WTC11 (cell line): ENCODE measurements around the gene ELMO3. TPM values are rescaled to one million over a fixed set of nuclear protein-coding genes. Genes with fewer than 3 reads are reported as not detected.
A peak's percentile ranks its signal among the peaks of the same experiment; 100 is the strongest.

Source experiments
- ATF1 ChIP-seq: sonication (generic); formaldehyde crosslinking; IDR thresholded peaks from 2 replicates; pipeline ENCODE4 v1.8.1; 2023; ENCODE audit warnings: mild to moderate bottlenecking, moderate library complexity, missing genetic modification reagents
- CREB1 ChIP-seq: sonication (generic); formaldehyde crosslinking; IDR thresholded peaks from 2 replicates; pipeline ENCODE4 v1.8.0; 2023; ENCODE audit warnings: mild to moderate bottlenecking, missing genetic modification reagents
- ETV6 ChIP-seq: sonication (generic); formaldehyde crosslinking; IDR thresholded peaks from 2 replicates; pipeline ENCODE4 v1.8.1; 2022; ENCODE audit warnings: mild to moderate bottlenecking, missing genetic modification reagents
- FOXP1 ChIP-seq: sonication (generic); formaldehyde crosslinking; IDR thresholded peaks from 2 replicates; pipeline ENCODE4 v1.8.0; 2022; ENCODE audit warnings: missing genetic modification reagents, mild to moderate bottlenecking, moderate library complexity, borderline replicate concordance
- GABPB1 ChIP-seq: sonication (generic); formaldehyde crosslinking; IDR thresholded peaks from 2 replicates; pipeline ENCODE4 v1.8.1; 2023; ENCODE audit warnings: mild to moderate bottlenecking, missing genetic modification reagents
- GTF2I ChIP-seq: fragments of 250-450 bp; sonication (Bioruptor Pico); conservative IDR thresholded peaks from 2 replicates; pipeline ENCODE4 v1.4.0; 2021; ENCODE audit warnings: mild to moderate bottlenecking
- JAZF1 ChIP-seq: fragments of 250-450 bp; sonication (Bioruptor Pico); IDR thresholded peaks from 2 replicates; pipeline ENCODE4 v1.9.0; 2021; ENCODE audit warnings: moderate library complexity, mild to moderate bottlenecking, inconsistent platforms
- JUN ChIP-seq: sonication (generic); formaldehyde crosslinking; IDR thresholded peaks from 2 replicates; pipeline ENCODE4 v1.8.0; 2023; ENCODE audit warnings: mild to moderate bottlenecking, missing genetic modification reagents
- KAT7 ChIP-seq: sonication (generic); formaldehyde crosslinking; IDR thresholded peaks from 2 replicates; pipeline ENCODE4 v1.8.1; 2023; ENCODE audit warnings: missing genetic modification reagents, mild to moderate bottlenecking, borderline replicate concordance
- NFE2L1 ChIP-seq: sonication (generic); formaldehyde crosslinking; IDR thresholded peaks from 2 replicates; pipeline ENCODE4 v1.8.1; 2023; ENCODE audit warnings: missing genetic modification reagents
- SMAD3 ChIP-seq: sonication (generic); formaldehyde crosslinking; IDR thresholded peaks from 2 replicates; pipeline ENCODE4 v1.8.0; 2022; ENCODE audit warnings: missing genetic modification reagents, mild to moderate bottlenecking, borderline replicate concordance
- SMAD4 ChIP-seq: sonication (generic); formaldehyde crosslinking; IDR thresholded peaks from 2 replicates; pipeline ENCODE4 v1.8.0; 2022; ENCODE audit warnings: mild to moderate bottlenecking, missing genetic modification reagents
- SOX15 ChIP-seq: fragments of 250-450 bp; sonication (Bioruptor Pico); IDR thresholded peaks from 2 replicates; pipeline ENCODE4 v1.9.0; 2021; ENCODE audit warnings: mild to moderate bottlenecking
- ZBTB21 ChIP-seq: sonication (generic); formaldehyde crosslinking; IDR thresholded peaks from 2 replicates; pipeline ENCODE4 v1.8.1; 2023; ENCODE audit warnings: mild to moderate bottlenecking, missing genetic modification reagents, borderline replicate concordance
- ZNF121 ChIP-seq: sonication (generic); formaldehyde crosslinking; IDR thresholded peaks from 2 replicates; pipeline ENCODE4 v1.8.0; 2023; ENCODE audit warnings: missing genetic modification reagents
- ZNF232 ChIP-seq: sonication (generic); formaldehyde crosslinking; IDR thresholded peaks from 2 replicates; pipeline ENCODE4 v1.8.0; 2022; ENCODE audit warnings: mild to moderate bottlenecking, missing genetic modification reagents
- ZNF423 ChIP-seq: fragments of 250-450 bp; sonication (Bioruptor Pico); IDR thresholded peaks from 2 replicates; pipeline ENCODE4 v2.1.2; 2022; ENCODE audit warnings: mild to moderate bottlenecking, moderate library complexity
- total RNA-seq: library from RNA; stranded (reverse); gene quantifications from 3 replicates; pipeline ENCODE4 v1.2.3, GENCODE V29; 2021
- TF ChIP-seq, protein P1 (sequence below): sonication (generic); formaldehyde crosslinking; IDR thresholded peaks from 2 replicates; pipeline ENCODE4 v1.8.1; 2023; ENCODE audit warnings: mild to moderate bottlenecking, missing genetic modification reagents, borderline replicate concordance
- TF ChIP-seq, protein P2 (sequence below): sonication (generic); formaldehyde crosslinking; IDR thresholded peaks from 2 replicates; pipeline ENCODE4 v1.8.1; 2022; ENCODE audit warnings: mild to moderate bottlenecking, moderate library complexity, missing genetic modification reagents
- TF ChIP-seq, protein P3 (sequence below): sonication (generic); formaldehyde crosslinking; IDR thresholded peaks from 2 replicates; pipeline ENCODE4 v1.8.0; 2023; ENCODE audit warnings: missing genetic modification reagents
- TF ChIP-seq, protein P4 (sequence below): sonication (generic); formaldehyde crosslinking; IDR thresholded peaks from 2 replicates; pipeline ENCODE4 v1.8.0; 2022; ENCODE audit warnings: mild to moderate bottlenecking, missing genetic modification reagents
- TF ChIP-seq, protein P5 (sequence below): sonication (generic); formaldehyde crosslinking; IDR thresholded peaks from 2 replicates; pipeline ENCODE4 v1.8.0; 2022; ENCODE audit warnings: missing genetic modification reagents
- TF ChIP-seq, protein P6 (sequence below): sonication (generic); formaldehyde crosslinking; IDR thresholded peaks from 2 replicates; pipeline ENCODE4 v1.8.1; 2022; ENCODE audit warnings: missing genetic modification reagents, borderline replicate concordance
- TF ChIP-seq, protein P7 (sequence below): fragments of 250-450 bp; sonication (Bioruptor Pico); IDR thresholded peaks from 2 replicates; pipeline ENCODE4 v1.9.0; 2021; ENCODE audit warnings: mild to moderate bottlenecking
- TF ChIP-seq, protein P8 (sequence below): sonication (generic); formaldehyde crosslinking; IDR thresholded peaks from 2 replicates; pipeline ENCODE4 v1.8.0; 2022; ENCODE audit warnings: mild to moderate bottlenecking, missing genetic modification reagents

The ELMO3 gene
- total RNA-seq, 1 experiment from 2014 or later = 13.6 TPM

DNA sequence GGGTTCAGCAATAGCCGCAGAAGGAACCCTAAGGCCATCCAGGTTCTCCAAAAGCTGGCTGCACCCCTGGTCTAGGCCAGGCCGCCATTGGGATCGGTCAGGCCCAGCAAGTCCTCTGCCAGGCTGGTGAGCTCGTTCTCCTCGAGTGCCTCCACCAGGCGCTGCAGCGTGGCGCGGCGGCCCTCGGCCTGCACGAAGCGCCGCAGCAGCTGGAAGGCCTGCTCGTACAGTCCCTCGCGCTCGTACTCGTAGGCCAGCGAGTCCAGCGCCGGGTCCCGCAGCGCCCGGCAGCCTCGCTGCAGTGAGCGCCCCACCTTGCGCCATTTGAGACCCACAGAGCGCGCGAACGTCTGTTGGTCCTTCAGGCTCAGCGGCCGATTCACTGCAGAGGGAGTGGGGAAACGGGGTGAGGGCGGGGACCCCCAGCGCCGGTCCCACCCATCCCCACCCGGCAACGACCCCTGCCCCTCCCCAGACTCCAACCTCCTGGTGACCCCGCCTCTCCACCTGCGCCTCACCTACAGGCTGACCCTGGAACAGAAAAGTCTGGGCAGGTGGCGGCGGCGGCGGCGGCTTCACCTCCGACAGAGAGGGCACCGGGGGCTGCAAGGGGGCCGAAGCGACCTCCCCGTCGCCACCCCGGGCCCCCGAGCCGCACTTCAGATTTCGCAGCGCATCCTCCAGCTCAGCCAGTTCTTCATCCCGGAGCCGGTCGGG, 44.2 kb upstream of the ELMO3 start (continued):
- TF ChIP-seq, protein P1, sequence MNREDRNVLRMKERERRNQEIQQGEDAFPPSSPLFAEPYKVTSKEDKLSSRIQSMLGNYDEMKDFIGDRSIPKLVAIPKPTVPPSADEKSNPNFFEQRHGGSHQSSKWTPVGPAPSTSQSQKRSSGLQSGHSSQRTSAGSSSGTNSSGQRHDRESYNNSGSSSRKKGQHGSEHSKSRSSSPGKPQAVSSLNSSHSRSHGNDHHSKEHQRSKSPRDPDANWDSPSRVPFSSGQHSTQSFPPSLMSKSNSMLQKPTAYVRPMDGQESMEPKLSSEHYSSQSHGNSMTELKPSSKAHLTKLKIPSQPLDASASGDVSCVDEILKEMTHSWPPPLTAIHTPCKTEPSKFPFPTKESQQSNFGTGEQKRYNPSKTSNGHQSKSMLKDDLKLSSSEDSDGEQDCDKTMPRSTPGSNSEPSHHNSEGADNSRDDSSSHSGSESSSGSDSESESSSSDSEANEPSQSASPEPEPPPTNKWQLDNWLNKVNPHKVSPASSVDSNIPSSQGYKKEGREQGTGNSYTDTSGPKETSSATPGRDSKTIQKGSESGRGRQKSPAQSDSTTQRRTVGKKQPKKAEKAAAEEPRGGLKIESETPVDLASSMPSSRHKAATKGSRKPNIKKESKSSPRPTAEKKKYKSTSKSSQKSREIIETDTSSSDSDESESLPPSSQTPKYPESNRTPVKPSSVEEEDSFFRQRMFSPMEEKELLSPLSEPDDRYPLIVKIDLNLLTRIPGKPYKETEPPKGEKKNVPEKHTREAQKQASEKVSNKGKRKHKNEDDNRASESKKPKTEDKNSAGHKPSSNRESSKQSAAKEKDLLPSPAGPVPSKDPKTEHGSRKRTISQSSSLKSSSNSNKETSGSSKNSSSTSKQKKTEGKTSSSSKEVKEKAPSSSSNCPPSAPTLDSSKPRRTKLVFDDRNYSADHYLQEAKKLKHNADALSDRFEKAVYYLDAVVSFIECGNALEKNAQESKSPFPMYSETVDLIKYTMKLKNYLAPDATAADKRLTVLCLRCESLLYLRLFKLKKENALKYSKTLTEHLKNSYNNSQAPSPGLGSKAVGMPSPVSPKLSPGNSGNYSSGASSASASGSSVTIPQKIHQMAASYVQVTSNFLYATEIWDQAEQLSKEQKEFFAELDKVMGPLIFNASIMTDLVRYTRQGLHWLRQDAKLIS (CRISPR knock-in tag) = no peak
- TF ChIP-seq CREB1 (CRISPR knock-in tag) = peak; percentile 64; the same call in 1 of the 2 replicates
- no peak for TF ChIP-seq ETV6 (CRISPR knock-in tag)
- TF ChIP-seq ZBTB21 = no peak
- TF ChIP-seq NFE2L1 (CRISPR knock-in tag) = no peak
- TF ChIP-seq, protein P2, sequence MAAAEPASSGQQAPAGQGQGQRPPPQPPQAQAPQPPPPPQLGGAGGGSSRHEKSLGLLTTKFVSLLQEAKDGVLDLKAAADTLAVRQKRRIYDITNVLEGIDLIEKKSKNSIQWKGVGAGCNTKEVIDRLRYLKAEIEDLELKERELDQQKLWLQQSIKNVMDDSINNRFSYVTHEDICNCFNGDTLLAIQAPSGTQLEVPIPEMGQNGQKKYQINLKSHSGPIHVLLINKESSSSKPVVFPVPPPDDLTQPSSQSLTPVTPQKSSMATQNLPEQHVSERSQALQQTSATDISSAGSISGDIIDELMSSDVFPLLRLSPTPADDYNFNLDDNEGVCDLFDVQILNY = no peak
- no peak for TF ChIP-seq ZNF232 (CRISPR knock-in tag)
- TF ChIP-seq, protein P3, sequence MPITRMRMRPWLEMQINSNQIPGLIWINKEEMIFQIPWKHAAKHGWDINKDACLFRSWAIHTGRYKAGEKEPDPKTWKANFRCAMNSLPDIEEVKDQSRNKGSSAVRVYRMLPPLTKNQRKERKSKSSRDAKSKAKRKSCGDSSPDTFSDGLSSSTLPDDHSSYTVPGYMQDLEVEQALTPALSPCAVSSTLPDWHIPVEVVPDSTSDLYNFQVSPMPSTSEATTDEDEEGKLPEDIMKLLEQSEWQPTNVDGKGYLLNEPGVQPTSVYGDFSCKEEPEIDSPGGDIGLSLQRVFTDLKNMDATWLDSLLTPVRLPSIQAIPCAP (CRISPR knock-in tag) = no peak
- peak; percentile 61; the same call in 1 of the 2 replicates for TF ChIP-seq SMAD4 (CRISPR knock-in tag)
- TF ChIP-seq ATF1 = no peak
- peak; percentile 73; the same call in 1 of the 2 replicates for TF ChIP-seq FOXP1
- TF ChIP-seq, protein P4, sequence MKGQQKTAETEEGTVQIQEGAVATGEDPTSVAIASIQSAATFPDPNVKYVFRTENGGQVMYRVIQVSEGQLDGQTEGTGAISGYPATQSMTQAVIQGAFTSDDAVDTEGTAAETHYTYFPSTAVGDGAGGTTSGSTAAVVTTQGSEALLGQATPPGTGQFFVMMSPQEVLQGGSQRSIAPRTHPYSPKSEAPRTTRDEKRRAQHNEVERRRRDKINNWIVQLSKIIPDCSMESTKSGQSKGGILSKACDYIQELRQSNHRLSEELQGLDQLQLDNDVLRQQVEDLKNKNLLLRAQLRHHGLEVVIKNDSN (CRISPR knock-in tag) = peak; percentile 41; the same call in 1 of the 2 replicates
- no peak for TF ChIP-seq ZNF121 (CRISPR knock-in tag)
- no peak for TF ChIP-seq KAT7
- TF ChIP-seq, protein P5, sequence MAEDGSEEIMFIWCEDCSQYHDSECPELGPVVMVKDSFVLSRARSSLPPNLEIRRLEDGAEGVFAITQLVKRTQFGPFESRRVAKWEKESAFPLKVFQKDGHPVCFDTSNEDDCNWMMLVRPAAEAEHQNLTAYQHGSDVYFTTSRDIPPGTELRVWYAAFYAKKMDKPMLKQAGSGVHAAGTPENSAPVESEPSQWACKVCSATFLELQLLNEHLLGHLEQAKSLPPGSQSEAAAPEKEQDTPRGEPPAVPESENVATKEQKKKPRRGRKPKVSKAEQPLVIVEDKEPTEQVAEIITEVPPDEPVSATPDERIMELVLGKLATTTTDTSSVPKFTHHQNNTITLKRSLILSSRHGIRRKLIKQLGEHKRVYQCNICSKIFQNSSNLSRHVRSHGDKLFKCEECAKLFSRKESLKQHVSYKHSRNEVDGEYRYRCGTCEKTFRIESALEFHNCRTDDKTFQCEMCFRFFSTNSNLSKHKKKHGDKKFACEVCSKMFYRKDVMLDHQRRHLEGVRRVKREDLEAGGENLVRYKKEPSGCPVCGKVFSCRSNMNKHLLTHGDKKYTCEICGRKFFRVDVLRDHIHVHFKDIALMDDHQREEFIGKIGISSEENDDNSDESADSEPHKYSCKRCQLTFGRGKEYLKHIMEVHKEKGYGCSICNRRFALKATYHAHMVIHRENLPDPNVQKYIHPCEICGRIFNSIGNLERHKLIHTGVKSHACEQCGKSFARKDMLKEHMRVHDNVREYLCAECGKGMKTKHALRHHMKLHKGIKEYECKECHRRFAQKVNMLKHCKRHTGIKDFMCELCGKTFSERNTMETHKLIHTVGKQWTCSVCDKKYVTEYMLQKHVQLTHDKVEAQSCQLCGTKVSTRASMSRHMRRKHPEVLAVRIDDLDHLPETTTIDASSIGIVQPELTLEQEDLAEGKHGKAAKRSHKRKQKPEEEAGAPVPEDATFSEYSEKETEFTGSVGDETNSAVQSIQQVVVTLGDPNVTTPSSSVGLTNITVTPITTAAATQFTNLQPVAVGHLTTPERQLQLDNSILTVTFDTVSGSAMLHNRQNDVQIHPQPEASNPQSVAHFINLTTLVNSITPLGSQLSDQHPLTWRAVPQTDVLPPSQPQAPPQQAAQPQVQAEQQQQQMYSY (CRISPR knock-in tag) = peak; percentile 37; the same call in 1 of the 2 replicates
- TF ChIP-seq JUN = peak; percentile 94; the same call in 1 of the 2 replicates
- TF ChIP-seq GABPB1 (CRISPR knock-in tag) = no peak
- TF ChIP-seq GTF2I (CRISPR knock-in tag) = no peak
- TF ChIP-seq, protein P6, sequence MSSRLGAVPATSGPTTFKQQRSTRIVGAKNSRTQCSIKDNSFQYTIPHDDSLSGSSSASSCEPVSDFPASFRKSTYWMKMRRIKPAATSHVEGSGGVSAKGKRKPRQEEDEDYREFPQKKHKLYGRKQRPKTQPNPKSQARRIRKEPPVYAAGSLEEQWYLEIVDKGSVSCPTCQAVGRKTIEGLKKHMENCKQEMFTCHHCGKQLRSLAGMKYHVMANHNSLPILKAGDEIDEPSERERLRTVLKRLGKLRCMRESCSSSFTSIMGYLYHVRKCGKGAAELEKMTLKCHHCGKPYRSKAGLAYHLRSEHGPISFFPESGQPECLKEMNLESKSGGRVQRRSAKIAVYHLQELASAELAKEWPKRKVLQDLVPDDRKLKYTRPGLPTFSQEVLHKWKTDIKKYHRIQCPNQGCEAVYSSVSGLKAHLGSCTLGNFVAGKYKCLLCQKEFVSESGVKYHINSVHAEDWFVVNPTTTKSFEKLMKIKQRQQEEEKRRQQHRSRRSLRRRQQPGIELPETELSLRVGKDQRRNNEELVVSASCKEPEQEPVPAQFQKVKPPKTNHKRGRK (CRISPR knock-in tag) = no peak
- no peak for TF ChIP-seq SMAD3 (CRISPR knock-in tag)
- TF ChIP-seq, protein P7, sequence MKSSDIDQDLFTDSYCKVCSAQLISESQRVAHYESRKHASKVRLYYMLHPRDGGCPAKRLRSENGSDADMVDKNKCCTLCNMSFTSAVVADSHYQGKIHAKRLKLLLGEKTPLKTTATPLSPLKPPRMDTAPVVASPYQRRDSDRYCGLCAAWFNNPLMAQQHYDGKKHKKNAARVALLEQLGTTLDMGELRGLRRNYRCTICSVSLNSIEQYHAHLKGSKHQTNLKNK (CRISPR knock-in tag) = no peak
- TF ChIP-seq, protein P8, sequence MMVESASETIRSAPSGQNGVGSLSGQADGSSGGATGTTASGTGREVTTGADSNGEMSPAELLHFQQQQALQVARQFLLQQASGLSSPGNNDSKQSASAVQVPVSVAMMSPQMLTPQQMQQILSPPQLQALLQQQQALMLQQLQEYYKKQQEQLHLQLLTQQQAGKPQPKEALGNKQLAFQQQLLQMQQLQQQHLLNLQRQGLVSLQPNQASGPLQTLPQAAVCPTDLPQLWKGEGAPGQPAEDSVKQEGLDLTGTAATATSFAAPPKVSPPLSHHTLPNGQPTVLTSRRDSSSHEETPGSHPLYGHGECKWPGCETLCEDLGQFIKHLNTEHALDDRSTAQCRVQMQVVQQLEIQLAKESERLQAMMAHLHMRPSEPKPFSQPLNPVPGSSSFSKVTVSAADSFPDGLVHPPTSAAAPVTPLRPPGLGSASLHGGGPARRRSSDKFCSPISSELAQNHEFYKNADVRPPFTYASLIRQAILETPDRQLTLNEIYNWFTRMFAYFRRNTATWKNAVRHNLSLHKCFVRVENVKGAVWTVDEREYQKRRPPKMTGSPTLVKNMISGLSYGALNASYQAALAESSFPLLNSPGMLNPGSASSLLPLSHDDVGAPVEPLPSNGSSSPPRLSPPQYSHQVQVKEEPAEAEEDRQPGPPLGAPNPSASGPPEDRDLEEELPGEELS (CRISPR knock-in tag) = no peak
- no peak for TF ChIP-seq ZNF423 (CRISPR knock-in tag)
- TF ChIP-seq SOX15 (CRISPR knock-in tag) = no peak
- TF ChIP-seq JAZF1 (CRISPR knock-in tag) = no peak
